ENCODE measurements around the gene ADISSP.
A peak's percentile ranks its signal among the peaks of the same experiment; 100 is the strongest.

ADISSP gene

DNA sequence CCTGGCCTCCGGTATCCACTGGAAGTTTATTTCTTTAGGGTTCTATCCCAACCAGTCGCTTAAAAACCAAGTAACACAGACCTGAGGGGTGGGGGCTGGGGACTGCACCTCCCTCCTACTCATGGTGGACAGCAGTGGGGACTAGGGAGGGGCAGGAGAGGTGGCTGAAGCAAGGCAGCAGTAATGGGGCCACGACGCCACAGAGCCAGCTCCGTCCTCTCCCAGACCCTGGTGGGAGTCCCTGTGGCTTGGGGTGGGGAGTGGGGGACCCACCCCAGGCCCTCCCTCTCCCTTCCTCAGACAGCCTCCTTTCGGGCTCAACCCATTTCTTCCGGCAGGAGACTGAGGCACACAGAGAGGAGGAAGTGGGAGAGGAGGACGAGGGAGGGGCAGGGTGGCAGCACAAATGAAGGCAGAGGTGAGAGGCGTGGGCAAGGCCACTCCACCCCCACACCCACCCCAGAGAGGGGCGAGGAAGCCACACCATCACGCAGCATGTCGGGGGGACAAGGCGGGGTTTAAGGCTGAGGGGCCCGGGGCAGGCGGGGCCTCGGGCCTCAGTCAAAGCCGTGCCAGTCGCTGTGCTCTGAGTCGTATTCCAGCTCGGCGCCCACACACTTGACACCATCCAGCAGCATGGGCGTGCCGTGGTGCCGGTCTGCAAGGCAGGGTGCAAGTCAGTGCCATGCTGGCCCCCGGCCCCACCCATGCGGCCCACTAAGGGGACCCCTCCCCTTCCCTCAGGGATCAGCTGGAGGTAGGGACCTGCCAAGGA is 13.9 kb downstream of the ADISSP start:
- DNase-seq = no peak

DNA sequence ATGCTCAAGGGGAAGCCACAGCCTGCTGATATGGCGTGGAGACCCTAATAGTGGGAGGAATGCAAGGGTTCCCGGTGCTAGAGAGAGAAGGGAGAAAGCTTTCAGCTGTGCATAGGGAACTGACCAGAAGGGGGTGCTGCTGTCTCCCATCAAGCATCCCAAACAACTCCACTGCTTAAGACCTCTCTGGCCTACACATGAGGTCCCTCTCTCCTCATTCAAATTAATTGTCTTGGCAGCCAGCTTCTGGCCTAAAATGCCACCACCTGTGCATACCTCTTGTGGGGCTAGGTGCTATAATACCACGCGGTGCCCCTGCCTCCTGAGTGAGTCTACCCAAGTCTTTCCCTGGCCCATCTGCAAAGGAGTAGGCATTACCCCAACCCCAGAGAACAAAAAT is 14.5 kb downstream of the ADISSP start:
- DNase-seq = peak; percentile 82

DNA sequence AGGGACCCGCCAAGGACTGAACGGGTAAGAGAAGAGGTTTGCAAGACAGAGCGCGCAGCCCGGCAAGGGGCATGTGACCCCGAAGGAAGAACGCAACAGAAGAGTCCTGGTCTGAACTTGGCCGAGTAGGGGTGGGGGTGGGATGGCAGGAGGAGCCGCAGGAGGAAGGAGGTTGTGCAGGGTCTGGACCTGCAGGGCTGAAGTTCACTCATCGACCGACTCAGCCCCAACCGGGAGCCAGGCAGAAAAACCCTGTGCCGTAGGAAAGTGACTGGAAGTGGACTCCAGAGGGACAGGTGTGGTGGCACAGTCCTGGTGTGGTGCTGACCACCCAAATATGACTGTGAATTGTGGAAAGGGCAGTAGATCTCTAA is 15.2 kb downstream of the ADISSP start:
- DNase-seq = no peak

DNA sequence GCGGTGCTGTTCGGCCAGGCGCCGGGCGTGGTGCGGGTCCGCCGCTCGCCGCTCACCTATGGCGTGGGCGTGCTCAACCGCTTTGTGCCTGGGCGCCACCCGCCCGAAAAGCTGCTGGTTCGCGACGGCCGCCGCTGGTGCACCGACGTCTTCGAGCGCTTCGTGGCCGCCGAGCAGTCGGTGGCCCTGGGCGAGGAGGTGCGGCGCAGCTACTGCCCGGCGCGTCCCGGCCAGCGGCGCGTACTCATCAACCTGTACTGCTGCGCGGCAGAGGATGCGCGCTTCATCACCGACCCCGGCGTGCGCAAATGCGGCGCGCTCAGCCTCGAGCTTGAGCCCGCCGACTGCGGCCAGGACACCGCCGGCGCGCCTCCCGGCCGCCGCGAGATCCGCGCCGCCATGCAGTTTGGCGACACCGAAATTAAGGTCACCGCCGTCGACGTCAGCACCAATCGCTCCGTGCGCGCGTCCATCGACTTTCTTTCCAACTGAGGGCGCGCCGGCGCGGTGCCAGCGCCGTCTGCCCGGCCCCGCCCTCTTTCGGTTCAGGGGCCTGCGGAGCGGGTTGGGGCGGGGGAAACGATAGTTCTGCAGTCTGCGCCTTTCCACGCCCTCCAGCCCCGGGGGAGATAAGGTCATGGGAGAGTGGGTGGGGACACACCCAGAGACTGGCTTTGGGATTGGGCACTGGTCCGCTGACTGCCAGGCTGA is 15.7 kb downstream of the ADISSP start:
- peak; percentile 83 for DNase-seq

DNA sequence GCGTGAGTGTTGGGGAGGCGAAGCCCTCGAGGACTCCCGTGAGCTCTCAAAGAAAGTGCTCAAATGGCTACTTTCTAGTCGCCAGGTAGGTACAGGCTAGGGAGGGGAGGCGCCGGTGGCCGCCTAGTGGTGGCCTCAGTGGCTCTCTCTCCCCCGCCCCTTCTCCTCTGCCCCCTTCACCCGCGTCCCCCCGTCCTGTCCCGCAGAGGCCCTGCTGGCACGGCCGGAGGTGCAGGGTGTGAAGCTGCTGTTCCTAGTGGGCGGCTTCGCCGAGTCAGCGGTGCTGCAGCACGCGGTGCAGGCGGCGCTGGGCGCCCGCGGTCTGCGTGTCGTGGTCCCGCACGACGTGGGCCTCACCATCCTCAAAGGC is 16.3 kb downstream of the ADISSP start:
- no peak for DNase-seq

DNA sequence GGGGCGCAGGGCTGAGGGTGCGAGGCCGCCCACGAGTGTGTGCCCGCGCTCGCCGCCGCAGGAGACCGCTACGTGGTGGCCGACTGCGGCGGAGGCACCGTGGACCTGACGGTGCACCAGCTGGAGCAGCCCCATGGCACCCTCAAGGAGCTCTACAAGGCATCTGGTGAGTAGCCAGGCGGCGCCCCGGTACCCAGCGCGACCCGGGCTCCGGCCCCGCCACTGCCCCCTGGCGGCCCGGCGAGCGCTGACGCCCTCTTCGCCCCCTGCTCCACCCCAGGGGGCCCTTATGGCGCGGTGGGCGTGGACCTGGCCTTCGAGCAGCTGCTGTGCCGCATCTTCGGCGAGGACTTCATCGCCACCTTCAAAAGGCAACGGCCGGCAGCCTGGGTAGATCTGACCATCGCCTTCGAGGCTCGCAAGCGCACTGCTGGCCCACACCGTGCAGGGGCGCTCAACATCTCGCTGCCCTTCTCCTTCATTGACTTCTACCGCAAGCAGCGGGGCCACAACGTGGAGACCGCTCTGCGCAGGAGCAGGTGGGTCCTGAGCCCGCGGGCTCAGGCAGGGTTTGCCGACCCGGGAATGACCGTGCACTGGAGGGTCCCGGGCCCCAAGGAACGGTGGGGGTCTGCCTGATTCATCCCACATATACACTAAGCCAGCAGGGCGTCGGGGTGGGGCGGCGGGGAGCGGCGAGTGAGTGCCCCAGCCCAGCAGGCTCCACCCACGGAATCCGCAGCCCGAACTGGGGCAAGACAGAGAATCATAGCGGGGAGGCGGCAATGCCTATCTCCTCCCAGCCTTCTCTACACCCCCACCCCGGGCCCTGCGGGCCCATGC is 17.6 kb downstream of the ADISSP start:
- peak; percentile 56 for DNase-seq

DNA sequence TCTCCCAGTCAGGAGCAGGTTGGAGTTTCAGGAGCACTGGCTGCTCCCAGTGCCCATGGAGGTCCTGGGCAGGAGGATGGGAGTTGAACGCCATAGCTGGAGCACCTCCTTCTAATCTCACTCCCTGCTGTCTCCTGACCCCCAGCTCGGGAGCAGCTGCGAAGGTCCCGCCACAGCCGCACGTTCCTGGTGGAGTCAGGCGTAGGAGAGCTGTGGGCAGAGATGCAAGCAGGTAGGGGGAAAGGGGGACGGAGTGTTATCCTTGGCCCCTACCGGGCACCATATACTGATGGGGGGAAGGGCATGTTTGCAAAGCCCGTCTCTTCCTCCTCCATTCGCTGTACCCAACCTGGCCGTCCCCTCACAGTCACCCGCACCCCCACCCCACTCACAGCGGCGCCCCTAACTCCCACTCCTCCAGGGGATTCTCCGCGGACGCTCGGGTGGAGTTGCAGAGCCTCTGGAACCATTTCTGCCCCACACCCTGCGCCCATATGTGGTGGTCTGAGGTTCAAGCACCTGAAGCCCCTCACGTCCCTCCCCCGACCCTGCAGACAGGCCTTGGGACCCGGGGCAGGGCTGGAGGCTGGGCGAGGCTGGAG is 18.4 kb downstream of the ADISSP start:
- DNase-seq = no peak

DNA sequence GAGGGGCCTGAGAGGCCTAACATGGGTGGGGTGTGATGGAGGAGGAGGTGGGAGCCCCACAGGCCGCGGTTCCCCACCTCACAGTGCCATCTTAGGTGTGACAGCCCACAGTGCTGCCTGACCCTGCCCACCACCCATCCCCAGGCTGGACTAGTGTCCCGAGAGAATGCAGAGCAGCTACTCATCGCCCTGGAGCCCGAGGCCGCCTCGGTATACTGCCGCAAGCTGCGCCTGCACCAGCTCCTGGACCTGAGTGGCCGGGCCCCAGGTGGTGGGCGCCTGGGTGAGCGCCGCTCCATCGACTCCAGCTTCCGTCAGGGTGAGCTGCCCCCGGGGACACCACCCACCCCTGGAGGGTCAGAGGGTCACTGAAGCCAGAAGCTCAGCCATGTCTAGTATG is 19.5 kb downstream of the ADISSP start:
- DNase-seq = no peak

DNA sequence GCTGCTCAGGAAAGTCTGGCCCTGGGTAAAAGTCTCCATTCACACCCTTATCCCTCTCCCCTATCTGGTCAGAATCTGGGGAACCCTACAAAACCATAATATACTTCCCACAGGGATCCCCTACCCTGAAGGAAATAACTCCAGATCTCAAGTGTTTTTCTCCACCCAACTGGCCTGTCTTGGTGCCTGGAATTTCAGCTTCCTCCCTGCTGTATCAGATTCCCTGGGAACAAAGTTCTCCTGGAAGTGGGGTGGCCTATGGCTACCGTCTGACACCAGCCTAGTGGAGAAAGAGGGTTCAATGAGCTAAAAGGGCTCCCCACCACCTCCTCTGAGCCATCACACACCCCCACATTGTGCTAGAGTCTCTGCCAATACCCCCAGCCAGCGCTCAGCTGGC is 20.1 kb downstream of the ADISSP start:
- no peak for DNase-seq

DNA sequence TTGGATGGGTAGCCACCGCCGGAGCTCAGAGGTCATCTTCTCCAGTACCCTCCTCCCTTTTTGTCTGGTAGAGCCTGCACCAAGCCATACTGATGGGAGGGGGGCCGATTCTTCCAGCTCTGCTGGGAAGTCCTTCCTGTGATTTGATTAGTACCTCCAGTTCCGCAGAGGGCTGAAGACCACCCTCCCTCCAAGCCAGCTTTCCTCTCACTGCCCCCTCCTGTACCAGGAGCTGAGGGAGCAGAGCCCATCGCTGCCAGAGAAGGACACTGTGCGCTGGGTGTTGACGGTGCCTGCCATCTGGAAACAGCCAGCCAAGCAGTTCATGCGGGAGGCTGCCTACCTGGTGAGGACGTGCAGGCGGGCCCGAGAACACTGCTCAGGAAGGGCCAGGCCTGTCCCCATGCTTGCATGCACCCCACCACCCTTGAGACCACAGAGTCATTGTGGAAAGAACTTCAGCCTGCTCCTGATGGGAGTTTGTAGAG is 21.8 kb downstream of the ADISSP start:
- DNase-seq = no peak

DNA sequence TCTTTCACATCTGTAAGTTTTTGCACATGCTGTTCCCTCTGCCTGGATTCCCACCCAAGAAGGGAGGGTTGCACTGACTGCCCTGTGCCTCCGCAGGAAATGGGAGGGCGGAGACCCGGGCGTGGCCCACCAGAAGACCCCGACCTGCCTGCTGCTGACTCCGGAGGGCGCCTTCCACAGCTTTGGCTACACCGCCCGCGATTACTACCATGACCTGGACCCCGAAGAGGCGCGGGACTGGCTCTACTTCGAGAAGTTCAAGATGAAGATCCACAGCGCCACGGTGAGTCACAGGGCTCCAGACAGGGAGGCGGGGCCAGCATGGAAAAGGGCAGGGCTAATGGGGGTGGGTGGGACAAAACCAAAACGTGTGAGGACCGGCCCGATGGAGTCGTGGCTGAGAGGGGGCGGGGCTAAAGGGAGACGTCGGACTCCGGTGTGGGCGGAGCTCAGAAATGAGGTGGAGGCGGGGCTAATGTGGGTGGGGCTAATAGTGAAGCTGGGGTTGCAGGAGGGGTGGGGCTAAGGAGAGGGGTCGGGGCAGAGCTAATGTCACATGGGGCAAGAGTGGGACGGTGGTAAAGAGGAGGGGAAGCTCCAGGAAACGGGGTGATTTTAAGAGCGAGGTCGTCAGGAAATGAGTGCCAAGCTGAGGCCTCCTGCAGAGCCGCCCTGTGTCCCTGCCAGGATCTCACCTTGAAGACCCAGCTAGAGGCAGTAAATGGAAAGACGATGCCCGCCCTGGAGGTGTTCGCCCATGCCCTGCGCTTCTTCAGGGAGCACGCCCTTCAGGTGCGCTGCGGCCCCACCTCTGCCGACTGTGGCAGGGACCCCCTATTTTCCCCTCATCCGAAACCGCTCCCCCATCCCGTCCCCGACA is 22.5 kb downstream of the ADISSP start:
- DNase-seq = peak; percentile 87

DNA sequence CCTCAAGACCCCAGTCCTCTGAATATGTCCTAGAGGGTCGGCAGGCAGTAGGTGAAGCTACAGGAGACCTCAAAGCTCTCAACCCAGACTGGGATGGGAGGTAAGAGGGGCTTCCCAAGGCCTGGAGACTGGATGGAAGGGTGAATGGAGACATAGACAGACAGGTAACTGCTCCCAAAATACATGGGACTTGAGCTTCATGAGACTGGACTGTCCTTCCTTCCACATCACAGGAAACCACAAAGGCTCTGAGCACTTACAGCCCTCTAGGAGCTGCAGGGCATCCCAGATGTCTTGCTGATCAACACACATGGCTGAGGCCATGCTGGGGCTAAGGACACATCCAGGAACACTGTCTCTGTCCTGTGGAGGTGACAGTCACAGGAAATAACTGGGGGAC is 23.5 kb downstream of the ADISSP start:
- DNase-seq = no peak

DNA sequence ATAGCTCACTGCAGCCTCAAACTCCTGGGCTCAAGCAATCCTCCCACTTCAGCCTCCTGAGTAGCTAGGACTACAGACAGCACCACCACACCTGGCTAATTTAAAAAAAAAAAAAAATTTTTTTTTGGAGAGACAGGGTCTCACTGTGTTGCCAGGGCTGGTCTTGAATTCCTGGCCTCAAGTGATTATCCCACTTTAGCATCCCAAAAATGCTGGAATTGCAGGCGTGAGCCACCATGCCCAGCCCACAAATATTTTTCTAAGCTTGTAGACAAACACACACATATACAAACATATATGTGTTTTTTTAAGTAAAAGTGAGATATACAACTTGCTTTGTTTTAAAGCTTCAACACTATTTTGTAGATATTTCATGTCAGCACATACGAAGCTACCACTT is 24.3 kb downstream of the ADISSP start:
- no peak for DNase-seq

DNA sequence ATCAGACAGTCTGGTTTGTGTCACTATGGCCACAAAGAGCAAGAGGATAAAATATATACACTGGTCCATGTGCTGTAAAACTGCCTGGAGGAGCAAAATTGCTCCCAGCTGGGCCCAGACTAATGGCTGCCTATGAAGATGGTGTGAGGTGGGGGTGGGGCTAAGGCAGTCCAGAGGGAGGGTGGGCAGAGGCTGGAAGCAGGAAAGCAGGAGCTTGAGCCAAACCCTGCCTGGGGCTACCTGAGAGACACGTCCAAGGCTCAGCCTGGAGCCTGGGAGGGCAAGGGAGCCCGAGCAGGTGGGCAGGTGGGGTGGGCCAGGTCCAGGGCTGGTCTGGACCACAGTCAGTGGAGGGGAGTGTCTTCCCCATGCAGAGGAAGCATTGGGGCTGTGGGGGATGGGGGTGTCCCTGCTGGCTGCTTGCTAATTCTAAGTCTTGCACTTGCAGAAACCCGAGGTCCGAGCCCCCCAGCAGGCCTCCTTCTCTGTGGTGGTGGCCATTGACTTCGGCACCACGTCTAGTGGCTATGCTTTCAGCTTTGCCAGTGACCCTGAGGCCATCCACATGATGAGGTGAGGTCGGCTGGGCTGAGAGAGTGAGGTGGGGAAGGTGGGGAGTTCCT is 25.6 kb downstream of the ADISSP start:
- DNase-seq = no peak

DNA sequence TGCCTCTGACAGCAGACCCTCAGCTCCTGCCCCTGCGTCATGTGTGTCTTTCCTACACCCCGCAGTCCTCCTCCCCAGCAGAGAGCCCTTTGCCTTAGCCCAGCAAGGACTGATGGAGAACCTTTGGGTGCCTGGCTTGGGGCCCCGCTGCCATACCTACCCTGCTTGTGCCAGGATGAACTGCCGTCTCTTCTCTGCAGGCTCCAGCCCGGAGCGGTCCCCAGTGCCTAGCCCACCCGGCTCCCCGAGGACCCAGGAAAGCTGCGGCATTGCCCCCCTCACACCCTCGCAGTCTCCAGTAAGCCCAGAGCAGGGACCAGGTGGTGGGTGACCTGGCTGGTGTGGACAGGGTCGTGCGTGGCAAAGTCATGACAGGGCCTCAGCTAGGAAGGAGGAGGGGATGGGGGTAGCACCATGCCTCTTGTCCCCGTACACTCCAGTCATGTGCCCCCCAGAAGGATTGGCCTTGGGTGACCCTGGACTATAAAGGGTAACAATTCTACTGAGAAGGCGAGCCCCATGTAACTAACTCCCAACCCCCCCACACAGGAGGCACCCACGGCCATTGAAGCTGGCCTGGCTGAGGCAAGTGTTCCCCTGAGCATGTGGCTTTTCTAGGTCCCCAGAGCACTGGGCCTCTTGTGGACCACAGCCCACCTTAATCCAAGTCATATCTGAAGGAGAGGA is 26.8 kb downstream of the ADISSP start:
- DNase-seq = no peak

DNA sequence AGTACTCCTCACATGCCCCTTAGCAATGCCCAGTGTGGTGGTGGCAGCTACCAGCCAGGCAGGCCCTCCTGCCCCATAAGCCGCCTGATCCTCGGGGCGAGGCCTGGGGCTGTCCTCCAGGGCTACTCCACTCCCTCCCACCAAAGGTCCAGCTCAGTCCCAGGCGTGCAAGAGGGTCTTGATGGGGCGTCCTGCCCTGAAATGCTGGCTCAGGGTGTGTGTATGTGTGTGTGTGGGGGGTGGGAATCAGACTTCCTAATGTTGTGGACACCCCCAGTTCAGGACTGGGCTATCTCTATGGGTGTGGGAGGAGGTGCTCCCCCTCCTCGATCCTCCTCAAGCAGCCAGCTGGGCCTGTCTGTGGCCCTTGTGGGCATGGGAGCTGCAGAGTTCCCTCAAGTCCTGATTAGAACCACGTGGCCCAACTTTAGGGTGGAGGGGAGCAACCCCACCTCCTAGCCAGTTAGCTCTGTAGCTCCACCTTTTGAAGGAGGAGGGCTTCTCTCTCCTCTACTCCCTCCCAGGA is 27.6 kb downstream of the ADISSP start:
- no peak for DNase-seq

DNA sequence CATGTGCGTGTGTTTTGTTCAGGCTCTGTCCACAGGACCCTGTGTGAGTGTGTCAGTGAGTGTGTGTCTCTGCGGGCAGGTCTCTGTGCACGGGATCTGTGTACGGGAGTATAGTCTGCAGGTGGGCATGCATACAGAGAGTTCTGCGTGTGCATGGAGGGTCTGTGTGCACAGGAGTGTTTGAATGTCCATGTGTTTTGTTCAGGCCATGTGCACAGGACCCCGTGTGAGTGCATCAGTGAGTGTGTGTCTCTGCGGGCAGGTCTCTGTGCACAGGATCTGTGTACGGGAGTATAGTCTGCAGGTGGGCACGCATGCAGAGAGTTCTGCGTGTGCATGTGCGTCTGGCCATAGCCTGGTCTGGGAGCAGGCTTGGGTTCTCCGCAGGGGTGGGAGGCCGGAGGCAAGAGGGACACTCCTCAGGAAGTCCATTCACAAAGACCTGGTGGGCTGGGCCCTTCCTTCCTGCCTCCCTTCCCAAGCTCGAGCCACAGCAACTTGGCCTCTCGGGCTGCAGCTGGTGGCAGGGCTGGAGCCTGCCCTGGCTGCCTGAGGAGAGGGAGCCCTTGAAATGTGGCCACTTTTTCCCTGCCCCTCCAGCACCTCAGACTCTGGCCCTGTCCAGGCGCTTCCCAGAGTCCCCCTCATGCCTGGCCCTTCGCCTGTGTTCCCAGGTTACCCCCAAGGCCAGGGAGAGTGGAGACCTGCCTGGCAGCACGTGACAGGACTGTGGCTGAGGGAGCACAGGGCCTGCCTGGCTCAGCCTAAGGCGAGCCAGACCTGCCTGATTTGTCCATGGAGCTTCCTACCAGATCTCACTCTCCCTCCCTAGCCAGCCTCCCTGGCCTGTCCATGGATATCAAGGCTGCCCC is 28.3 kb downstream of the ADISSP start:
- DNase-seq = no peak

DNA sequence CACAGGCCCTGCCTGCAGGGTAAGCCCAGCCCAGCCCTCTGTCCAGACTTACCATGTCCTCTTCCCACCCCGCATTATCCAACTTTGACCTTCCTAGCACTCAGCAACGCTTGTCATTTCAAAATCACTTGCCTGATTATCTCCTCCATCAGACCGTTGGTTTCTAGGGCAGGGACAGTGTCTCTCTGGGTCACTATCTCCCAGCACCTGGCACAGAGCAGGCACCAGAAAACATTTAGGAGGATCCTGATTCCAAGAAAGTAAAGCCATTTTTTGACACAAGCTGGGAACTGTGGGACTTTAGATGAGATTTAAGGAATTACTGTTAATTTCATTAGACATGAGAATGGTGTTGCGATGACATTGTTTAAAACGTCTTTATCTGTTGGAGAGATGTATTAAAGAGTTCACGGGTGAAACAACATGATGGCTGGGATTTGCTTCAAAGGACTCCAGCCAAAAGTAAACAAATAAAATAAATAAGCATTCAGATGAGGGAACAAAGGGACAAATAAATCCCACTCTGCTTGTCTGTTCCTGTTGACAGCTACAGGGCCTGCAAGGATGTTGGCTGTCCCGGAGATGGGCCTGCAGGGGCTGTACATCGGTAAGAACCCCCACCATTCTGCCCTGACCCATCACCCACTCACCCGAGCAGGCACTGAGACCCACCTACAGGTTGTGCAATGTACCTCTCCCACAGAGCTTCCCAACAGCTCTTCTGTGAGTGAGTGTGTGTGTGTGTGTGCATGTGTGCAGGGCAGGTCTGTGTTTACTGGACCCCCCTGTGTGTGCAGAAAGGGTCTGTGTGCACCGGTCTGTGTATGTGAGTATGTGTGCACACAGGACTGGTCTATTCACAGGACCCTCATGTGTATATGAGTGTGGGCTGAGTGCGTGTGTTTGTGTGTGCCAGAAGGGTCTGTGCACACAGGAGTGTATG is 29.2 kb downstream of the ADISSP start:
- no peak for DNase-seq

DNA sequence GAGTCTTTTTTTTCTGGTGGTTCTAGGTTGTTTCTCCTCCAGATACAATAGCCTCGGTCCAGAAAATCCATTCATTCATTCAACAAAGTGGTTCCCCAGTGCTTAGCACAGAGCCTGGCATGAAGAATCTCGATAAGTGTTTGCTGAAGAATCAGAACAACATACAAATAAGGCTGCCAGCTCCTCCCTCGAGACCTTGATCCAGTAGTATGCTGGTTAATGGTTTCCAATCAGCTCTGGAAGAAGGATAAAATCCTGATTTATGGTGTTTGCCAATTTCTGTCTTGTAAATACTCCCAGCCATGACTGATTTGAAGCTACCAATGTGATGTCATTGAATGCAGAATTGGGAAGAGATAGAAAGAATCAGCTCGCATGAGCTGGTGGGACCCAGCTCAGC is 31.8 kb downstream of the ADISSP start:
- no peak for DNase-seq
